HG02884 (cell line): ENCODE results near the gene SPAG7.
"Not testable (repeated sequence)": the region's sequence is repeated elsewhere in the genome, so short reads cannot be mapped to it uniquely, and the experiment has no call there.

ENCODE experiments used
- ATAC-seq: cut with Tn5 transposase; IDR thresholded peaks from one replicate; pipeline ENCODE4 v1.9.1; 2021; ENCODE audit warnings: mild to moderate bottlenecking, moderate library complexity; ENCODE audit not compliant: unreplicated experiment

SPAG7 gene

GRCh38 chr17:4938688-4939545 lies 28.7 kb downstream of the SPAG7 start:
- ATAC-seq = no peak

DNA sequence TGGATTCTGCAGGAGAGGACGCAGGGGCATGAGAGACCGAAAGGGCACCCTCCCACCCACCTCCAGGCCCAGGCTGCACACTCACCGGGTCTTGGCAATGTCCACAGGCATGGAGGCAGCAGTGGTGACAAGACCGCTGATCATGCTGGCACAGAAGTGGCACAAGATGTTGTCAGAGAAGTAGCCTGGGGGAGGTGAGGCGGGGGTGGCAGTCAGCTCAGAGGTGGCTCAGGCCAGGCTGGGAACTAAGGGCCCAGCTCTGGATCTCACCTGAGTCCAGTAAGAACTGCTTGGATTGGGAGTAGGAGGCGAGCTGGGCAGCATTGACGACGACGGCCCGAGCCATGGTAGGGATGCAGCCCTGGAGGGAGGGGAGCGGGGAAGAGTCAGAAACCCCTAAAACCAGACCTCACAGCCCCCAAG lies 29.5 kb downstream of the SPAG7 start:
- no peak for ATAC-seq

- ATAC-seq = no peak
These were observed 30.1 kb downstream of the SPAG7 start for GRCh38 chr17:4937553-4937952.

DNA sequence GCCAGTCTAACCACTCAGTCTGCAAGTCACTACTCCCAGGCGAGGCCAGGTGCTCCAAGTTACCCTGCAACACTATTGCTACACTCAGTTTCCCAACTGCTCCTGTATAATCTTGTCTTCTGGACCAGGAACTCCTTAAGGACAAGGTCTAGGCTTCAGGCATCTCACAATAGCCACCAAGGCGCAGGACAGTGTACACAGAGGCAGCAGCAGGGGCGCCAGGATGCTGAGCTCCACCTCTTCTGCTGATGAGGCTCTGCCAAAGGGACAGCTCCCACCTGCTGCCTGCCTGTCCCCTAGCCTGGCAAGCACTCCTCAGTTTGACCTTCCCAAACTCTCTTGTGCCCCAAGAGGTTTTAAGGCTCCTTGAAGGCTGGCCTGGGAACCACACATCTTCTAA lies 31.2 kb downstream of the SPAG7 start:
- no peak for ATAC-seq

DNA sequence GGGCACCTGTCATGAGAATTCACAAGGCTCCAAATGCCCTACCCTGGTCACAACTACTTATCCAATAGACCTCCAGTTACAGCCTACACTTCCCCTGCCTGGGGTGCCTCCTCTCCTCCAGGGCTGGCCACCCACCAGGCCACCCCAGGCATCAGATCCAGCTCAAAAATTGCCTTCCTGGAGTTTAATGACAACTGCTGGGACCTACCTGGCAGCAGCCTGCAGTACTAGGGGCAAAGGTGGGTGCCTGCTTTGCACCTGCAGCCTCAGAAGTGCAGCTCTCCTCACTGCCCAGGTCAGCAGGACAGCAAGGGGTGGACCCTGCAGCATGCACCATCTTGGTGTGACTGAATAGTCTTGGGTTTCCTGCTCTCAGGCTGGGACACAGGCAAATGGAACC lies 32.0 kb downstream of the SPAG7 start:
- ATAC-seq = no peak

GRCh38 chr17:4934173-4934979 lies 33.2 kb downstream of the SPAG7 start:
- no peak for ATAC-seq

GRCh38 chr17:4933646-4934045 lies 34.0 kb downstream of the SPAG7 start:
- ATAC-seq = no peak

- ATAC-seq = no peak
These were observed 34.9 kb downstream of the SPAG7 start for GRCh38 chr17:4932756-4933155.

DNA sequence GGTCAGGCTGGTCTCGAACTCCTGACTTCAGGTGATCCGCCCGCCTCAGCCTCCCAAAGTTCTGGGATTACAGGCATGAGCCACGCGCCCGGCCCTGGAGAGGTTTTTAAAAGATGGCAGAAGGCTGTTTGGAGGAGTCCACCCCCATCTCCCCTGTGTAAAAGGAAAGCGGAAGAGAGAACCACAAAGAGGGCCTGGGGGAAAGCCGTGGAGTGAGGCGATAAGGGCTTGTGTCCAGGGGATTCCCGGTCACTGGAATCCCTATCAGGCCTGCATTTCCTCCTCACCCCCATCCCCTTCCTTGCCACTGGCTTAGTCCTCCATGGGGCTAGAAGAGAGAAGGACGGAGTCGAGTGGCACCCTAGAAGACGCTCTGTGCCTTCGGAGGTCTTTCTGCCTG lies 35.7 kb downstream of the SPAG7 start, which contains the start of gene GP1BA:
GP1BA (plus strand) TSS at position 315 of the 400 bp plus-strand sequence. CDS start 328 bp downstream, outside the sequence.
- ATAC-seq = no peak

DNA sequence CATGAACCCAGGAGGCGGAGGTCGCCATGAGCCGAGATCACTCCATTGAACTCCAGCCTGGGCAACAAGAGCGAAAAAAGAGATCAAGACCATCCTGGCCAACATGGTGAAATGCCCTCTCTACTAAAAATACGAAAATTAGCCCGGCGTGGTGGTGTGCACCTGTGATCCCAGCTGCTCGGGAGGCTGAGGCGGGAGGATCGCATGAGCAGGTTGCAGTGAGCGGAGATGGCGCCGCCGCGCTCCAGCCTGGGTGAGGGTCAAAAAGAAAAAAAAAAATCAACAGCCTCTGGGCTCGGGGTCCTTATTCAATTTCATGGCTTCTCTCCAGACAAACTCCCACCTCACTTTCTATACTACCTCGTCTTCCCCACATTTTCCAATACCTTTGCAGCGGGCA lies 38.7 kb downstream of the SPAG7 start:
- ATAC-seq = no peak

GRCh38 chr17:4926577-4927335 lies 40.9 kb downstream of the SPAG7 start:
- not testable (repeated sequence) for ATAC-seq

DNA sequence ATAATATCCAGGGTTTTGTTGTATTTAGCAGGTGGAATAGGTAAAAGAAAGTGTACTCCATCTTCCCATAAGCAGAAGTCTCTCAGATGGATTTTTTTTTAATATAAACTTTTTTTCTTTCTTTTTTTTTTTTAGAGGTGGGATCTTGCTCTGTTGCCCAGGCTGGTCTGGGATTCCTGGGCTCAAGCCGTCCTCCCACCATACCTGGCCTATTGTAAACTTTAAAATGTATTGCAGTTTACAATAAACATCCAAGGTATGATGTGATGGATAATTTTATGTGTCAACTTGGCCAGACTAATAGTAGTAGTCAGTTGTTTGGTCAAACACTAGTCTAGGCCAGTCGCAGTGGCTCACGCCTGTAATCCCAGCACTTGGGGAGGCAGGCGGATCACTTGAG lies 46.3 kb downstream of the SPAG7 start:
- ATAC-seq = no peak

DNA sequence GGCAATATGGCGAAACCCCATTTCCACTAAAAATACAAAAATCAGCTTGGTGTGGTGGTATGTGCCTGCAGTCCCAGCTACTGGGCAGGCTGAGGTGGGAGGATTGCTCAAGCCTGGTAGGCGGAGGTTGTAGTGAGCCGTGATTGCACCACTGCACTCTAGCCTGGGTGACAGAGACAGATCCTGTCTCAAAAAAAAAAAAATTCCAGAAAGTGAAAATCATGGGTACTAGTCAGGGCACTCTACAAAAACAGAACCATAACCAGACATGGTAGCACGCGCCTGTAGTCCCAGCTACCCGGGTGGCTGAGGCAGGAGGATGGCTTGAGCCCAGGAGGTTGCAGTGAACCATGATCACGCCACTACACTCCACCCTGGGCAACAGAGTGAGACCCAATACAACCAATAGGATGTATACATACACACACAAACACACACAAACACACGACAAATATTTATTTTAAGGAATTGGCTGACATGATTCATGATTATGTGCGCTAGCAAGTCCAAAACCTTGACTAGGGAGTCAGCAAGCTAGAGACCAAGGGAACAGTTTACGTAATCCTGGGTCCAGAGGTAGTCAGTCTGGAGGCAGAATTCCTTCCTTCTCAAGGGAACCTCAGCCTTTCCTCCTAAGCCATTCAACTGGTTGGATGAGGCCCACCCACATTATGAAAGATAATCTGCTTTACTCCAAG lies 47.1 kb downstream of the SPAG7 start:
- no peak for ATAC-seq

- no peak for ATAC-seq
These were observed 48.0 kb downstream of the SPAG7 start for GRCh38 chr17:4919511-4920047.

- ATAC-seq = not testable (repeated sequence)
These were observed 53.1 kb downstream of the SPAG7 start for GRCh38 chr17:4914551-4914950.

- ATAC-seq = no peak
These were observed 53.6 kb downstream of the SPAG7 start for GRCh38 chr17:4913994-4914393.
